Endothelial cell of umbilical vein (primary cell): ENCODE data around the gene CXCL10. TPM values are rescaled to one million over a fixed set of nuclear protein-coding genes. Genes with fewer than 3 reads are reported as not detected.

Experiments
- BruUV-seq: library from RNA; stranded (reverse); fragments of 400-500 nt; replicated peaks from 2 replicates; lab custom pipeline; 2021; lab: Mats Ljungman, UMichigan
- CTCF ChIA-PET: fragments of 300-600, 350-600 bp; sonication (Branson Sonifier 250); formaldehyde crosslinking; loops from one replicate; lab custom pipeline; 2021; ENCODE audit warnings: antibody characterized with exemption, inconsistent platforms; lab: Charles Lee
- POLR2A ChIA-PET: fragments of 300-600, 350-600 bp; sonication (Branson Sonifier 250); formaldehyde crosslinking; loops from one replicate; lab custom pipeline; 2021; ENCODE audit warnings: antibody characterized with exemption, inconsistent platforms; lab: Charles Lee
- DNase-seq: peaks from one replicate; pipeline ENCODE4 v3.0.0-alpha.2; 2011; ENCODE audit warnings: low read depth, low spot score
- FAIRE-seq: peaks from 2 replicates; lab custom pipeline; 2011; peaks lifted over from hg19 to GRCh38; lab: Jason Lieb, UNC
- H2AFZ ChIP-seq: 2 replicates; pipeline ENCODE4 v1.6.0; 2012; ENCODE audit warnings: low read depth, low read length, control low read depth, inconsistent platforms
- H3K27ac ChIP-seq: 2 replicates; pipeline ENCODE4 v1.5.1; 2011; ENCODE audit warnings: low read depth, mild to moderate bottlenecking, control low read depth, low read length, moderate library complexity; ENCODE audit not compliant: insufficient read depth
- H3K27me3 ChIP-seq, 2 experiments: 2 replicates each; pipeline versions ENCODE4 v1.6.0 to v1.6.1; 2011; ENCODE audit warnings: low read length in 2 of 2, mixed read lengths in 1 of 2; ENCODE audit not compliant: control insufficient read depth in 2 of 2, insufficient read depth in 2 of 2
- H3K36me3 ChIP-seq, 2 experiments: 2 replicates in 1 of 2; 3 replicates in 1 of 2; pipeline ENCODE4 v1.5.1; 2011; ENCODE audit warnings: low read length in 2 of 2, mild to moderate bottlenecking in 1 of 2, moderate library complexity in 1 of 2; ENCODE audit not compliant: control insufficient read depth in 2 of 2, insufficient read depth in 2 of 2; ENCODE audit errors: extremely low read depth in 1 of 2
- H3K4me1 ChIP-seq: 3 replicates; pipeline ENCODE4 v1.5.1; 2011; ENCODE audit warnings: mild to moderate bottlenecking, low read length; ENCODE audit not compliant: control insufficient read depth, insufficient read depth; ENCODE audit errors: extremely low read depth
- H3K4me2 ChIP-seq: 2 replicates; pipeline ENCODE4 v1.6.1; 2011; ENCODE audit warnings: low read length, control low read depth, mixed read lengths; ENCODE audit not compliant: insufficient read depth
- H3K4me3 ChIP-seq, 3 experiments: fragments of 200-600 bp in 1 of 3; sonication (generic), shearing (Covaris generic) in 1 of 3; replicated peaks in 1 of 3; 2 replicates each; pipeline ENCODE4 v1.5.1; 2011 to 2016; ENCODE audit warnings: control low read depth in 3 of 3, low read length in 3 of 3, mild to moderate bottlenecking in 2 of 3, inconsistent platforms in 1 of 3, low read depth in 1 of 3, moderate library complexity in 1 of 3; ENCODE audit not compliant: insufficient read depth in 1 of 3
- H3K79me2 ChIP-seq: 2 replicates; pipeline ENCODE4 v1.6.0; 2012; ENCODE audit warnings: low read length, inconsistent platforms; ENCODE audit not compliant: control insufficient read depth, insufficient read depth
- H3K9ac ChIP-seq: replicated peaks from 2 replicates; pipeline ENCODE3; 2011; ENCODE audit warnings: low read length, control low read depth; ENCODE audit not compliant: insufficient read depth; ENCODE audit errors: extremely low read depth
- H3K9me1 ChIP-seq: replicated peaks from 3 replicates; pipeline ENCODE4 v1.6.0; 2011; ENCODE audit warnings: mild to moderate bottlenecking, low read length; ENCODE audit not compliant: control insufficient read depth, insufficient read depth; ENCODE audit errors: extremely low read depth
- H3K9me3 ChIP-seq: replicated peaks from 2 replicates; pipeline ENCODE4 v1.5.1; 2012; ENCODE audit warnings: low read length, inconsistent platforms; ENCODE audit not compliant: control insufficient read depth, insufficient read depth
- H4K20me1 ChIP-seq: replicated peaks from 2 replicates; pipeline ENCODE3; 2011; ENCODE audit warnings: mild to moderate bottlenecking, low read length; ENCODE audit not compliant: control insufficient read depth, insufficient read depth; ENCODE audit errors: extremely low read depth
- CTCF ChIP-seq, 2 donors: IDR thresholded peaks; 1 replicate in 1 of 2; 2 replicates in 1 of 2; pipeline ENCODE4 v1.5.1; 2011; ENCODE audit warnings: low read length in 2 of 2, mild to moderate bottlenecking in 2 of 2, moderate library complexity in 2 of 2, control low read depth in 1 of 2, inconsistent platforms in 1 of 2, low read depth in 1 of 2; ENCODE audit not compliant: insufficient read depth in 1 of 2; ENCODE audit errors: extremely low read depth in 1 of 2
- EZH2 ChIP-seq: IDR thresholded peaks from 2 replicates; pipeline ENCODE4 v1.6.1; 2012; ENCODE audit warnings: borderline replicate concordance, low read depth, mild to moderate bottlenecking, moderate library complexity, low read length, inconsistent platforms; ENCODE audit not compliant: severe bottlenecking
- FOS ChIP-seq: IDR thresholded peaks from 2 replicates; pipeline ENCODE4 v1.6.1; 2011; ENCODE audit warnings: mild to moderate bottlenecking, low read length, moderate library complexity, borderline replicate concordance; ENCODE audit not compliant: insufficient read depth
- GATA2 ChIP-seq: IDR thresholded peaks from 2 replicates; pipeline ENCODE4 v1.7.0; 2011; ENCODE audit warnings: low read depth, mild to moderate bottlenecking, moderate library complexity, mixed read lengths, low read length; ENCODE audit not compliant: insufficient read length, insufficient read depth
- JUN ChIP-seq: IDR thresholded peaks from 2 replicates; pipeline ENCODE4 v1.6.1; 2011; ENCODE audit warnings: borderline replicate concordance, low read depth; ENCODE audit not compliant: insufficient read length, insufficient read depth
- MAX ChIP-seq: IDR thresholded peaks from 2 replicates; pipeline ENCODE4 v1.6.1; 2011; ENCODE audit not compliant: insufficient read depth, insufficient read length
- MYC ChIP-seq: IDR thresholded peaks from one replicate; pipeline ENCODE4 v1.6.1; 2011; ENCODE audit warnings: mild to moderate bottlenecking, low read depth, low read length
- POLR2A ChIP-seq: IDR thresholded peaks from 2 replicates; pipeline ENCODE4 v1.6.1; 2012; ENCODE audit warnings: low read depth, mild to moderate bottlenecking, control low read depth, low read length
- POLR2AphosphoS5 ChIP-seq: IDR thresholded peaks from 2 replicates; pipeline ENCODE4 v1.6.1; 2012; ENCODE audit warnings: low read depth, mild to moderate bottlenecking, control low read depth, low read length, moderate library complexity; ENCODE audit not compliant: insufficient read depth
- dilution Hi-C: fragments of 300-500 bp; cut with MboI; formaldehyde crosslinking; loops from one replicate; pipeline ENCODE4 v1.15.0; 2019; ENCODE audit warnings: low sequenced_read_pairs; ENCODE audit not compliant: extremely low pct_ligation_motif_present
- intact Hi-C: fragments of 100-400 bp; cut with micrococcal nuclease; formaldehyde crosslinking; loops from one replicate; pipeline ENCODE4 v1.10.0; 2022
- polyA plus RNA-seq, 4 experiments: library from polyadenylated mRNA; depleted of rRNA in 3 of 4; stranded (reverse) in 3 of 4; unstranded in 1 of 4; fragments of >200 nt; gene quantifications; 2 replicates each; pipeline versions ENCODE4 v1.2.1 to v1.2.3, GENCODE V29; 2011 to 2012; ENCODE audit warnings: missing spikeins in 1 of 4
- total RNA-seq: library from RNA; stranded (reverse); gene quantifications from 2 replicates; pipeline ENCODE4 v1.2.3, GENCODE V29; 2021

The CXCL10 gene
- total and polyA plus RNA-seq, 2 donors (not counting 3 experiments of a cell fraction or from before 2014, with no cell fraction given), result 0.18 TPM; not detected in 1

- H3K9me1 ChIP-seq, result no peaks in the 10 kb centered on the region
- peaks cover 22 to 28% of the 10 kb centered on the region in 2 experiments for H3K36me3 ChIP-seq
- no peaks in the 10 kb centered on the region for H3K79me2 ChIP-seq
- POLR2A ChIA-PET, result no interaction called here
- intact Hi-C loops, result no loop called here
- H3K4me3 ChIP-seq, result no peak overlapping the region
- TF ChIP-seq POLR2AphosphoS5 (no peak), POLR2A (no peak), GATA2 (no peak), JUN (no peak), EZH2 (no peak), CTCF (IDR thresholded peaks at IDR 0.05; ENCODE audit: extremely low read depth in 1 of 2, insufficient read depth in 1 of 2, low read depth in 1 of 2, low read length in 2 of 2) (no peak), FOS (no peak), MAX (no peak), MYC (no peak)
- FAIRE-seq, result no peak
- CTCF ChIA-PET, result no interaction called here
- H3K27me3 ChIP-seq, result no peaks in the 10 kb centered on the region
- H3K9ac ChIP-seq, result no peak overlapping the region
- H2AFZ ChIP-seq, result no peak overlapping the region
- H4K20me1 ChIP-seq, result no peaks in the 10 kb centered on the region
- H3K4me1 ChIP-seq, result no peaks in the 10 kb centered on the region
- DNase-seq, result no peak
- dilution Hi-C loops, result no loop called here
- no peak overlapping the region for H3K4me2 ChIP-seq
- no peaks in the 10 kb centered on the region for H3K9me3 ChIP-seq
- BruUV-seq, result no TSS peak
- H3K27ac ChIP-seq, result no peak overlapping the region
These were observed 49.5 kb downstream of the CXCL10 start for GRCh38 chr4:75973766-75974165.

Other genes starting within 250 kb of the CXCL10 start
- not detected in 2 replicates for gene PPEF2, start 121.0 kb downstream of the CXCL10 start, total RNA-seq
- 0.23 TPM in 1 of 2 replicates, not detected in the other for gene PPEF2, start 121.0 kb downstream of the CXCL10 start, polyA plus RNA-seq
- 15.3 and 20.3 TPM in 2 replicates for gene NAAA, start 82.5 kb downstream of the CXCL10 start, total RNA-seq
- 20.2 and 24.4 TPM in 2 replicates for gene NAAA, start 82.5 kb downstream of the CXCL10 start, polyA plus RNA-seq
- gene SDAD1, start 32.6 kb downstream of the CXCL10 start, total RNA-seq, result 32.3 and 37.5 TPM in 2 replicates
- 6.0 and 7.9 TPM in 2 replicates for gene SDAD1, start 32.6 kb downstream of the CXCL10 start, polyA plus RNA-seq
- not detected in 2 replicates for gene CXCL9, start 16.0 kb downstream of the CXCL10 start, total RNA-seq
- not detected in 2 replicates for gene CXCL9, start 16.0 kb downstream of the CXCL10 start, polyA plus RNA-seq
- gene CXCL11, start 12.6 kb upstream of the CXCL10 start, total RNA-seq, result 0.55 and 1.1 TPM in 2 replicates
- gene CXCL11, start 12.6 kb upstream of the CXCL10 start, polyA plus RNA-seq, result 0.91 and 1.0 TPM in 2 replicates
- not detected in 2 replicates for gene ART3, start 51.2 kb upstream of the CXCL10 start, total RNA-seq
- gene ART3, start 51.2 kb upstream of the CXCL10 start, polyA plus RNA-seq, result not detected in 2 replicates
- 45.7 and 49.9 TPM in 2 replicates for gene NUP54, start 124.9 kb upstream of the CXCL10 start, total RNA-seq
- gene NUP54, start 124.9 kb upstream of the CXCL10 start, polyA plus RNA-seq, result 15.4 and 25.7 TPM in 2 replicates
- gene SCARB2, start 190.3 kb upstream of the CXCL10 start, total RNA-seq, result 116 and 122 TPM in 2 replicates
- gene SCARB2, start 190.3 kb upstream of the CXCL10 start, polyA plus RNA-seq, result 63.2 and 75.2 TPM in 2 replicates
- gene FAM47E, start 228.2 kb upstream of the CXCL10 start, total RNA-seq, result 0.11 TPM in 1 of 2 replicates, not detected in the other
- gene FAM47E, start 228.2 kb upstream of the CXCL10 start, polyA plus RNA-seq, result not detected in 2 replicates